A673 (cell line): ENCODE measurements around the gene RGS13. TPM values are rescaled to one million over a fixed set of nuclear protein-coding genes. Genes with fewer than 3 reads are reported as not detected.
A peak's percentile ranks its signal among the peaks of the same experiment; 100 is the strongest.

ENCODE experiments used
- BruUV-seq: library from RNA; stranded (reverse); fragments of 400-500 nt; replicated peaks from 2 replicates; lab custom pipeline; 2021; lab: Mats Ljungman, UMichigan
- CTCF ChIA-PET: fragments of 300-600 bp; sonication (Branson Sonifier 250); formaldehyde crosslinking; loops from one replicate; lab custom pipeline; 2022; ENCODE audit warnings: antibody characterized with exemption; lab: Charles Lee
- POLR2A ChIA-PET: fragments of 300-600 bp; sonication (Branson Sonifier 250); formaldehyde crosslinking; loops from one replicate; lab custom pipeline; 2022; ENCODE audit warnings: antibody characterized with exemption; ENCODE audit not compliant: low non-redundant PET; lab: Charles Lee
- DNase-seq: peaks from one replicate; pipeline ENCODE4 v3.0.0-alpha.2; 2015; ENCODE audit warnings: low spot score
- H3K27ac ChIP-seq: fragments of 200-600 bp; sonication (generic); 2 replicates; pipeline ENCODE4 v1.5.1; 2016; ENCODE audit warnings: mixed run types, low read depth, mild to moderate bottlenecking, mixed read lengths, antibody characterized with exemption, low read length; ENCODE audit not compliant: poor library complexity, severe bottlenecking
- H3K27me3 ChIP-seq: fragments of 200-600 bp; sonication (generic); replicated peaks from 2 replicates; pipeline ENCODE4 v1.6.1; 2017; ENCODE audit warnings: mixed run types, low read depth, mild to moderate bottlenecking, mixed read lengths, antibody characterized with exemption, low read length; ENCODE audit not compliant: insufficient read depth, poor library complexity
- H3K36me3 ChIP-seq: fragments of 200-600 bp; sonication (generic); 2 replicates; pipeline ENCODE4 v1.6.1; 2016; ENCODE audit warnings: mixed run types, mild to moderate bottlenecking, mixed read lengths, antibody characterized with exemption, low read length; ENCODE audit not compliant: insufficient read depth, poor library complexity, severe bottlenecking
- H3K4me1 ChIP-seq: fragments of 200-600 bp; sonication (generic); 2 replicates; pipeline ENCODE4 v1.6.1; 2017; ENCODE audit warnings: mixed run types, mild to moderate bottlenecking, mixed read lengths, antibody characterized with exemption, low read length; ENCODE audit not compliant: insufficient read depth, poor library complexity, severe bottlenecking
- H3K4me3 ChIP-seq: fragments of 200-600 bp; sonication (generic); 2 replicates; pipeline ENCODE4 v1.5.1; 2016; ENCODE audit warnings: low read depth, mixed run types, mild to moderate bottlenecking, mixed read lengths, low read length; ENCODE audit not compliant: poor library complexity, severe bottlenecking
- H3K9me3 ChIP-seq: fragments of 200-600 bp; sonication (generic); 2 replicates; pipeline ENCODE4 v1.6.1; 2016; ENCODE audit warnings: mixed run types, low read depth, mild to moderate bottlenecking, mixed read lengths, antibody characterized with exemption, low read length; ENCODE audit not compliant: poor library complexity, severe bottlenecking
- CTCF ChIP-seq: fragments of 300-800, 200-600 bp; sonication (generic); conservative IDR thresholded peaks from 2 replicates; pipeline ENCODE4 v1.5.1; 2017; ENCODE audit warnings: low read depth, mild to moderate bottlenecking, antibody characterized with exemption, low read length, moderate library complexity, mixed read lengths
- EZH2 ChIP-seq: fragments of 200-600 bp; sonication (generic); IDR thresholded peaks from 2 replicates; pipeline ENCODE4 v1.6.1; 2017; ENCODE audit warnings: borderline replicate concordance, low read depth, mild to moderate bottlenecking, mixed read lengths, antibody characterized with exemption, low read length; ENCODE audit not compliant: poor library complexity, severe bottlenecking
- intact Hi-C: fragments of 100-400 bp; cut with micrococcal nuclease; formaldehyde crosslinking; loops from one replicate; pipeline ENCODE4 v1.10.0; 2022; ENCODE audit not compliant: unreplicated experiment
- total RNA-seq: library from RNA; stranded (reverse); gene quantifications from 2 replicates; pipeline ENCODE4 v1.2.3, GENCODE V29; 2021

RGS13 gene
- total RNA-seq, 1 experiment from 2014 or later = not detected

- no peaks in the 10 kb centered on the region for H3K36me3 ChIP-seq
- H3K4me3 ChIP-seq = no peak overlapping the region
- H3K27ac ChIP-seq = no peak overlapping the region
- ChIA-PET POLR2A (interaction anchor here (0.6 kb wide), 1 partner anchor 22 kb away, joined by 4 read pairs; no protein-coding TSS in a partner anchor), CTCF (no interaction called here)
- TF ChIP-seq EZH2 = no peak
- TF ChIP-seq CTCF = no peak
- intact Hi-C loops = no loop called here
- H3K9me3 ChIP-seq = no peaks in the 10 kb centered on the region
- no TSS peak for BruUV-seq
- no peak for DNase-seq
- no peaks in the 10 kb centered on the region for H3K4me1 ChIP-seq
- H3K27me3 ChIP-seq = peaks cover 17% of the 10 kb centered on the region
Observed at GRCh38 chr1:192633533-192634253, 2.3 kb upstream of the RGS13 start.

- TF ChIP-seq EZH2 (no peak), CTCF (no peak)
- Histone ChIP-seq H3K36me3 (no peaks in the 10 kb centered on the region), H3K27me3 (peaks cover 17% of the 10 kb centered on the region), H3K9me3 (no peaks in the 10 kb centered on the region), H3K4me1 (no peaks in the 10 kb centered on the region), H3K27ac (no peak overlapping the region), H3K4me3 (no peak overlapping the region)
- BruUV-seq = no TSS peak
- intact Hi-C loops = no loop called here
- ChIA-PET POLR2A (no interaction called here), CTCF (no interaction called here)
- no peak for DNase-seq
Observed at GRCh38 chr1:192635041-192635440, 906 bp upstream of the RGS13 start.

- peak; percentile 7 for DNase-seq
- H3K4me3 ChIP-seq = no peak overlapping the region
- no peaks in the 10 kb centered on the region for H3K36me3 ChIP-seq
- TF ChIP-seq EZH2 = no peak
- TF ChIP-seq CTCF = no peak
- BruUV-seq = no TSS peak
- ChIA-PET POLR2A (no interaction called here), CTCF (no interaction called here)
- H3K4me1 ChIP-seq = no peaks in the 10 kb centered on the region
- no peak overlapping the region for H3K27ac ChIP-seq
- intact Hi-C loops = no loop called here
- H3K27me3 ChIP-seq = no peaks in the 10 kb centered on the region
- no peaks in the 10 kb centered on the region for H3K9me3 ChIP-seq
Observed at GRCh38 chr1:192639607-192640368, 3.8 kb downstream of the RGS13 start.
